NCI-H146 treated with DMSO at 0.1 percent for 48 hours (cell line): Measurements from ENCODE around the gene GULP1.
A peak's percentile ranks its signal among the peaks of the same experiment; 100 is the strongest.

ENCODE experiments used
- DNase-seq: peaks from one replicate; lab custom pipeline; 2025; ENCODE audit not compliant: unreplicated experiment; lab: John Stamatoyannopoulos, UW

The GULP1 gene

GRCh38 chr2:188367164-188367563 is 75.5 kb downstream of the GULP1 start:
- peak; percentile 95 for DNase-seq

GRCh38 chr2:188369365-188369764 is 77.7 kb downstream of the GULP1 start:
- DNase-seq, result peak; percentile 53

- DNase-seq, result no peak
Observed at GRCh38 chr2:188378371-188378950, 86.8 kb downstream of the GULP1 start.

- DNase-seq, result no peak
Observed at GRCh38 chr2:188379748-188380147, 88.1 kb downstream of the GULP1 start.

- DNase-seq, result no peak
Observed at GRCh38 chr2:188380280-188380679, 88.6 kb downstream of the GULP1 start.

- no peak for DNase-seq
Observed at GRCh38 chr2:188381614-188382013, 89.9 kb downstream of the GULP1 start.

- DNase-seq, result no peak
Observed at GRCh38 chr2:188382107-188382506, 90.4 kb downstream of the GULP1 start.

- DNase-seq, result no peak
Observed at GRCh38 chr2:188383158-188383557, 91.5 kb downstream of the GULP1 start.

GRCh38 chr2:188385857-188386256 is 94.2 kb downstream of the GULP1 start:
- DNase-seq, result no peak

GRCh38 chr2:188388831-188389230 is 97.2 kb downstream of the GULP1 start:
- no peak for DNase-seq

- DNase-seq, result no peak
Observed at GRCh38 chr2:188391354-188391753, 99.7 kb downstream of the GULP1 start.

- no peak for DNase-seq
Observed at GRCh38 chr2:188394931-188395472, 103.3 kb downstream of the GULP1 start.

- no peak for DNase-seq
Observed at GRCh38 chr2:188395903-188396689, 104.4 kb downstream of the GULP1 start.

- no peak for DNase-seq
Observed at GRCh38 chr2:188399159-188399558, 107.5 kb downstream of the GULP1 start.

- no peak for DNase-seq
Observed at GRCh38 chr2:188403676-188404075, 112.0 kb downstream of the GULP1 start.

GRCh38 chr2:188404341-188405004 is 112.8 kb downstream of the GULP1 start:
- DNase-seq, result no peak

GRCh38 chr2:188406414-188406813 is 114.7 kb downstream of the GULP1 start:
- DNase-seq, result no peak

- no peak for DNase-seq
Observed at GRCh38 chr2:188410504-188411235, 119.0 kb downstream of the GULP1 start.

GRCh38 chr2:188412190-188412589 is 120.5 kb downstream of the GULP1 start:
- DNase-seq, result no peak

- no peak for DNase-seq
Observed at GRCh38 chr2:188414411-188414810, 122.7 kb downstream of the GULP1 start.
